ENCODE data around the gene DNPH1.

DNPH1 gene

DNA sequence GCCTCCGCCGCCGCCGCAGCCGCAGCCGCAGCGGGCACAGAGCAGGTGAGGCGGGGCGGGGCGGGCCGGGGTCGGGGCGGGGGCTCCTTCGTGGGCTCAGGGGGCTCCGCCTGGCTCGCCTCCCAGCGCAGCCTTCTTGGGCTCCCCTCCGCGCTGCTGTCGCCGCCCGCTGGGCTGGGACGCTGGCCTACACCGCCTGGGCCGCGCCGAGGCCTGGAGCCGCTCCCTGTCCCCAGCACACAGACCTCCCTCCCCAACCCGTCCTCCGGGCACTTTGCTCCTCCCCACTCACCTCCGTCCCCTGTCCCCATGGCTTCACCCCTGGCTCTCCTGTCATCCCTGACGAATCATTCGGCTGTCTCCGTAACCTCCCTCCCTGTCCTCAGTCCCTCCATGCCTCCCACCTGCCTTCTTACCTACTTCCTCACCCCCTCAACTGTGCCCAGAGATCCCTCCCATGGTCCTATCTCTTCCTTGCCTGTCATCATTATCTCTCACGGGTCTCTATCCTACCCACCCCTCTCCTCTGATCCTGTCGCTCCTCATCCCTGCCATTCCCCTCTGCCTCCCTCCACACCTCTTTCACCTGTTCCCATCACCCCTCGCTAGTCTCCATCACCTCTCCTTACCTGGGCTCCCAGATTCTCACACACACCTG is 14.5 kb upstream of the DNPH1 start:
- no peak for DNase-seq (ENCODE audit: low read depth)

DNA sequence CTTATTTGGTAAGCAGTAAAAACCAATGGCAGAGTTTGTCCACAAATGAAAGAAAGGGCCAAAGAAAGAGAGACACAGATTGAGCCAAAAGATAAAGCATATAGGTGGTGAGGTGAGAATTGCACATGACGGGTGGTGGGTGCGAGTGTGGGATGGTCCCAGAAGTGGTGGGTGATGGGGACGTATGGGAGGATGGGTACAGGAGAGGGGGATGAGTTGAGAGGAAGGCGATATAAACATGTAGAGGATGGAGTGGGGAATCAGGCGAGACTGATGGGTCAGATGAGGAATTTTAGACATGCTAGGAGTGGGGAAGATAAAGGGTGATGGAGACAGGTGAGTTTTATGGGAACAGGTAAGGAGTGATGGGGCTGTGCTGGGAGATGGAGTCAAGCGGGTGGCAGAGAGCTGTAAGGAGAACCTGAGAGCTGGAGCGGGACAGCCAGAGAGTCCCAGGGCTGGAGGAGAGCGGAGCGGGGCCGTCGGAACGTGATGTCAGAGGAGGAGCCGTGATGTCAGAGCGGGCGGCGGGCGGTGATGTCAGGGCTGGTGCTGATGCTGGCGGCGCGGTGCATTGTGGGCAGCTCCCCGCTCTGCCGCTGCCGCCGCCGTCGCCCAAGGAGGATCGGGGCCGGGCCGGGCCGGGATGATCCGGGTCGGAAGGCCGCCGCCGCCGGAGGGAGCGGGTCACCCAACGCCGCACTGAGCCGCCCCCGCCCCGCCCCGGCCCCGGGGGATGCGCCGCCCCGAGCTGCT is 13.8 kb upstream of the DNPH1 start, which contains the start of gene TTBK1:
TTBK1 (plus strand) TSS at position 574 of the 756 bp plus-strand sequence. CDS start 3,180 bp downstream, outside the sequence.
- no peak for DNase-seq (ENCODE audit: low read depth)

DNA sequence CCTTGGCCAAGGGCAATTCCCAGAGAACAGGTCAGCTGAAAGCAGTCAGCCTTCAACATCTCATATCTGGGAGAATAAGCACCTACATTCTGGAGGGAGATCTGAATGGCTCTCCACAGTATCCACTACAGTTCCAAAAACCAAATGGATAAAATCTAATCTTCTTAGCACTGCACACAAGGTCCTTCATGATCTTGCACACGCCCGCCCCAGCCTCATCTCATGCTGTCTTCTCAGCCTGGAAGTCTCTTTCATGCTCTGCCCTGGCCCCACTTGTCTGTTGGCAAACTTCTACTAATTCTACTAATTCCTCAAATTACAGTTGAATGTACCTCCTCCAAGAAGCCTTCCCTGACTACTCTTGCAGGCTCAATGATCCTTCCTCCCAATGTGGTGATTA is 12.2 kb upstream of the DNPH1 start:
- no peak for DNase-seq (ENCODE audit: low read depth)

DNA sequence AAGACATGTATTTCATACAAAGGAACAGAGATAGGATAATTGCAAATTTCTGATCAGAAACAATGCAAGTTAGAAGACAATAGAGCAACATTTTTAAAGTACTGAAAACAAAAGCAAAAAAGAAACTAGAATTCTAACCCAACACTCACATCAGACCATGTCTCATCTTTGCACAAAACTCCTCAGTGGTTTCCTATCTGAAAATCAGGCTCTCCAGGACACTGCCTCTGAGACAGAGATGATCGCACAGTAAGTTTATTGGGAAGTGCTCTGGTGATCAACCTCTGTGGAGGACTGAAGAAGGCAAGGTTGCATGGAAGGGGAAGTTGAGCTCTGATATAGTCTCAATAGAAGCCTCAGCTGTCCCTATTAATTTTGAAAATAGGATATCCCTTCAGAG is 11.7 kb upstream of the DNPH1 start:
- DNase-seq (ENCODE audit: low read depth) = no peak

DNA sequence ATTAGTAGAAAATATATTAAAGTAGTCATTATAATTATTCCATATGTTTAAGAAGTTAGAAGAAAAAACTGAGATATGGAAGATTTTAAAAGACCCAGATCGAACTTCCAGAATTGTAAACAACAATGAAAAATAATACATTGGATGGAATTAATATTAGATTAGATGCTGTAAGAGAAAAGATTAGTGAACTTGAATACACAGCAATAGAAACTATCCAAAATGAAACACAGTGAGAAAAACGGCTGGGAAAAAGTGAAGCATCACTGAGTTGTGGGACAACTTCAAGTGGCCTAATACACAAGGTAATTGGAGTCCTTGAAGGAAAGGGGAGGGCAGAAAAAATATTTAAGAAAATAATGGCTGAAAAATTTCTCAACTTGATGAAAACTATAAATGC is 9.8 kb upstream of the DNPH1 start:
- no peak for DNase-seq (ENCODE audit: low read depth)

DNA sequence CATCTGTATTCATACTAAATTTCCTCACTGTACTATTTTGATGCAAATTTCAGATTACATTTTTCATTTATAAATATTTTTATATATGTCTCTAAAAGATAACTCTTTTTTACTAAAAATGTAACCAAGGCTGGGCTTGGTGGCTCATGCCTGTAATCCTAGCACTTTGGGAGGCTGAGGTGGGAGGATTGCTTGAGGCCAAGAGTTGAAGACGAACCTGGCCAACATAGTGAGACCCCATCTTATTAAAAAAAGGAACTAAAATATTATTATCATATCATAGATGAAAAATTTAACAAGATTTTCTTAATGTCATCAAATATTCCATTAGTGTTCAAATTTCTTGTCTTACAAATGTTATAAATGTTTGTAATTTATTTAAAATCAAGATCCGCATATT is 6.6 kb upstream of the DNPH1 start:
- no peak for DNase-seq (ENCODE audit: low read depth)

DNA sequence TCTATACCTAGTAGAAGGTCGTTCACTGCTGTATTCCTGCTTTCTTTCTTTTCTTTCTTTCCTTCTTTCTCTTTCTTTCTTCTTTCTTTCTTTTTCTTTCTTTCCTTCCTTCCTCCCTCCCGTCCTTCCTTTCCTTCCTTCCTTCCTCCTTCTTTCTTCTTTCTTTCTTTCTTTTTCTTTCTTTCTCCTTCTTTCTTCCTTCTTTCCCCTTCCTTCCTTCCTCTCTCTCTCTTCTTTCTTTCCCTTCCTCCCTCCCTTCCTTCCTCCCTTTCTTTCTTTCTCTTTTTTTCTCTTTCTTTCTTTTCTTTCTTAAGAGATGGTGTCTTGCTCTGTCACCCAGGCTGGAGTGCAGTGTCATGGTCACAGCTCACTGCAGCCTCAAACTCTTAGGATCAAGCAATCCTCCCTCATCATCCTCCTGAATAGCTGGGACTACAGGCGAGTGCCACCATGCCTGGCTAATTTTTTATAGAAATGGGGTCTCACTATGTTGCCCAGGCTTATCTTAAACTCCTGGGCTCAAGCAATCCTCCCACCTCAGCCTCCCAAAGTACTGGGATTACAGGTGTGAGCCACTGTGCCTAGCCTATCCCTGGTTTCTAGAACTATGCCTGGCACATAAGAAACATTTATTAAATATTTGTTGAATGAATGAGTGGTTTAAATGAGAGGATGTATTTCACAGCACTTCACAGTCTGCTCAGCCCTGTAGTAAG is 2.6 kb upstream of the DNPH1 start:
- DNase-seq (ENCODE audit: low read depth) = no peak

DNA sequence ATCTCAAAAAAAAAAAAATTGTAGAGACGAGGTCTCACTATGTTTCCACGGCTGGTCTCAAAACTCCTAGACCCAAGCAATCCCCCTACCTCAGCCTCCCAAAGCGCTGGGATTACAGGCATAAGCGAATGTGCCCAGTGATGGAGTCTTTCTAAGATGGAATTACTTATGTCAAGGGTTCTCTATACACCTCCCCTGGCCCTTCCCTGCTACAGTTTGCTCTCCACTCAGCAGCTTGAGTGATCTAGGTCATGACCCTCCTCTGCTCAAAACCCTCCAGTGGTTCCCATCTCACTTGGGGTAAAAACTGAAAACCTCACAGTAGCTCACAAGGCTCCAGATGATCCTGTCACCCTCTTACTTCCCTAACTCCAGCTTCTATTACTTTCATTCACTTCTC is 1.8 kb upstream of the DNPH1 start:
- no peak for DNase-seq (ENCODE audit: low read depth)

DNA sequence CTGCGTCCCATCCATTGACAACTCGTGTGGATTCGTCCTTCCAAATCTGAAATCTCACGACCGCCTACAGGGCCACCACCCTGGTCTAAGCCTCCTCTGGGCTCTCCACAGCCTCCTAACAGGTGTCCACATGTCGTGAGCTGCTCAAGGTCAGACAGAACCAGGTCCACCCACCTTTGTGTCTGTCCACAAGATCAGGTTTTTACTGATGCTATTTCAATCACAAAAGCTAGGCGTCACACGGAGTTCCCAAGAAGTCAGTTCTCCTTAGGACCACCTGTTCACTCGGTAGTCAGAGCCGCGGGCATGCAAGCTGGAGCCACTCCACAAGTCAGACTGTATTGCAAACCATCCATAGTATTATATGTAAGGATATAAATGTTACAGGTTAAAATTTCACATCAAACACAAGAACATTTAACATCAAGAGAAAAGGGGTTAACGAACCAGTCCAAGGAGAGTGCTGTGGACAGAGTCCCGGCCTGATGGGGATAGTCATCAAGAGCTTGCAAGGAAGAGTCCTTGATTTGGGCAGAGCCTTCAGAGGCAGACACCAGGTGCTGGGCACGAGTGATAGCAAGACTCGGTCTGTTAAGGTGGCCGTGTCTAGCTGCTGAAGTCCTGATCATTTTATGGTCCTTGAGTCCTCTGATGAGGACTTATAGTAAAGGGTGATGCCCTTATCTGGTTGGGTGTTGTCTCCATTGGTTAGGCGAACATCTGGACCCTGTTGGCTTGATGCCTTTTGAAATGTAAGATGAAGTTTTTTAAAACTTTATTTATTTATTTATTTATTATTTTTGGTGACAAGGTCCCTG is 731 bp upstream of the DNPH1 start:
- DNase-seq (ENCODE audit: low read depth) = no peak

DNA sequence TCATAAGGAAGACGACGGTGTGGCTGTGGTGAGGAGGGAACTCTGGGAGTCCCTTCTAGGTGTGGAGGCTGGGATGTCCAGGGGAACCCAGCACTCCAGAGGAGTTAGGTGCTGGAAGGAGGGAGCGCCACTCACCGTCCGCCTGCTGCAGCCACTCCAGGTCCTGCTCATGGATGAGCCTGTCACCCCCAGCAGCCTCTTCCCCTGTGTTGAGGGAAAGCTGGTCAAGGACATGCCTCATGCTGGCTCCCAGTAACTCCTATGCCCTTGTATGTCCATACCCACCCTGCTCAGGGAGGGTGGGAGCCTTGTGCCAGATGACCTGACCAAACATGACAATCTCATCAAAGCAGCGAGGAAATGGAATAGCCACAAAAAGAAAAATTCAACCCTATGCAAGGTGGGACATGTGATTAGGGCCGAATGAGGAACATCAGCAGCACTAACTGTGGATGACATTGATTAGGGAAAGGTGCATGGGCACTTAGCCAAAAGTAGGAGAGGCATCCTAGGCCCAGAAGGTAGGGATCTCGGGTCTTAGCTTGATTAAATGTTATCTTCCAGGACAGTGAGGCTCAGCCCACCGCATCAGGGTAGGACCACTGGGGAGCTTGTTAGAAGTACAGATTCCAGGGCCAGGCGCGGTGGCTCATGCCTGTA is 3.0 kb downstream of the DNPH1 start:
- no peak for DNase-seq (ENCODE audit: low read depth)

DNA sequence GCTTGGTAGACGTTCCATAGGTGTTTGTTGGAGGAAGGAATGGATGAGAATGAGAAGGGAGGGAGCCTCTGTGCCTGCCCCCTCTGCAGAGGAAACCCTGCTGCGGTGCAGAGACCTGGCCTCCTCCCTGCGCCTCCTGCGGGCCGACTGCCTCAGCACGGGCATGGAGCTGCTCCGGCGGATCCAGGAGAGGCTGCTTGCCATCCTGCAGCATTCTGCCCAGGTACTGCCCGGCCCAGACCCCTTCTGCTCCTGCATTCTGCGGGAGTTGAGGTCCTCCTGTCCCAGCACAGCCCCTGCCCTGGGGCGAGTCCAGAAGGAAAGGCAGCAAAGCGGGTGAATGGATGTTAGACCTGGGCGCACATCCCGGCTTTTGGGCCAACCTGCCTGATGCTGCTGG is 6.1 kb downstream of the DNPH1 start:
- no peak for DNase-seq (ENCODE audit: low read depth)

DNA sequence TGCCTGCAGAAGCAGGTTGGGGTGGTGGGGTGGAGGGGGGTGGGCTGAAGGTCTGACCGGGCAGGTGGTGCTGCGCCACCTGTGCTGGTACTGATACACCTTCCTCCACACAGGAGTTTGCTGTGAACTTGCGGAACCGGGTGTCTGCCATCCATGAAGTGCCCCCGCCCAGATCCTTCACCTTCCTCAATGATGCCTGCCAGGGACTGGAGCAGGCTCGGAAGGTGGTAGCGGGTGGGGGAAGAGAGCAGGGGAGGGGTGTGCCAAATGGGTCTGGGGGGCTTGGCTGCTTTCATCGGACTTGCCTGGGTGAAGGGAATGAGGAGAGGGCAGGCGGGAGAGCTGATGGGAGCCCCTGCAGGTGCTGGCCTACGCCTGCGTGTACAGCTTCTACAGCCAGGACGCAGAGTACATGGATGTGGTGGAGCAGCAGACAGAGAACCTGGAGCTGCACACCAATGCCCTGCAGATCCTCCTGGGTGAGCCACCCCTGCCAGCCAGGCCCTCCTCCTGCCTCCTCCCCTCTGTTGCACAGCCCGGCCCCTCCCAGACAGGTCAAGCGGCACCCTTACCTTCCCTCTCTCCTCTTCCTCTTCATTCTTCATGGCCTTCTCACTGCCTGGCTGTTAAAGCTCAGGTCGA is 6.7 kb downstream of the DNPH1 start:
- DNase-seq (ENCODE audit: low read depth) = no peak

DNA sequence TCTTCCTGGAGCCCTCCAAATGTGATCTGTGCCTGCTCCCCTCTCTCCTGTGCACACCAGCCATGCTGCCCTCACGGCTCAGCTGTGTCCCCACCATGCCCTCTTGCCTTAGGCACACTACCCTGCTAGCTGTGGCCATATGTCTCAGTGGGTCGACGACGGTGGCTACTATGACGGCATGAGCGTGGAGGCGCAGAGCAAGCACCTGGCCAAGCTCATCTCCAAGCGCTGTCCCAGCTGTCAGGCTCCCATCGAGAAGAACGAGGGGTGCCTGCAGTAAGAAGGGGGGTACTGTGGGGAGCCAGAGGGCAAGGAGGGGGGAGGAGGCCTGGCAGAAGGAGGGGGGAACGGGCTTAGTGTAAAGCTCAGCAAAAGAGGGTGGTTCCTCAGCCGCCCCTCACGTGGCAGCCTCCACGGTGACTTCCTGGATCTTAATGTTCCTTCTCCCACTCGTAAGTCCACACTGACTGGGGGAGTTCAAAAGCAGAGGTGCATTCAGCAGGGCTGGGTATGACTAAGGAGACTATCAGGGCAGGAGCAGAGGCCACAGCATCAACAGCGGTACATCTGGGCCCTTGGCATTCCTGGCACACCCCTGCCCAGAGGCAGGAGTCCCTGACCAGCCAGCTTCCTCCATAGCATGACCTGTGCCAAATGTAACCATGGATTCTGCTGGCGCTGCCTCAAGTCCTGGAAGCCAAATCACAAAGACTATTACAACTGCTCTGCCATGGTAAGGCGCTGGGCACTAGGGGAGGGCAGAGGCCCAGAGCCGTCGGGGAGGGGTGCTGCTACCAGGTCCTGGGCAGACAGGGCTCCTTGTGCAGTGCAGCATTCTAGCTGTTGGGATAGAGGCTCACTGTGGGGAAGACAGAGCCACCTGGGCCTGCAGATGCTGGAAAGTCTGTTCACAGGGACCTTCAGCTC is 8.0 kb downstream of the DNPH1 start:
- no peak for DNase-seq (ENCODE audit: low read depth)

DNA sequence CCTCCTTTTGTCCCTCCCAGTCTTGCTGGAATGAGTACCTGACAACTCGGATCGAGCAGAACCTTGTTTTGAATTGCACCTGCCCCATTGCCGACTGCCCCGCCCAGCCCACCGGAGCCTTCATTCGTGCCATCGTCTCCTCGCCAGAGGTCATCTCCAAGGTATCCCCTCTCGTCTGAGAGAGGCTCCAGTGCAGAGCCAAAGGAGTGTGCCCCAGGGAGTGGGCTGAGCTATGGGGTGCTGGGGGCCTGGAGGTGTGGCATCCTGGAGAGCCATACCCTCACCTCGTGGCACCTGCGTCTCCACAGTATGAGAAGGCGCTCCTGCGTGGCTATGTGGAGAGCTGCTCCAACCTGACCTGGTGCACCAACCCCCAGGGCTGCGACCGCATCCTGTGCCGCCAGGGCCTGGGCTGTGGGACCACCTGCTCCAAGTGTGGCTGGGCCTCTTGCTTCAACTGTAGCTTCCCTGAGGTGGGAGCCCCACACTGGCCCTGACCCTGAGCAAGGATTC is 8.8 kb downstream of the DNPH1 start:
- no peak for DNase-seq (ENCODE audit: low read depth)

DNA sequence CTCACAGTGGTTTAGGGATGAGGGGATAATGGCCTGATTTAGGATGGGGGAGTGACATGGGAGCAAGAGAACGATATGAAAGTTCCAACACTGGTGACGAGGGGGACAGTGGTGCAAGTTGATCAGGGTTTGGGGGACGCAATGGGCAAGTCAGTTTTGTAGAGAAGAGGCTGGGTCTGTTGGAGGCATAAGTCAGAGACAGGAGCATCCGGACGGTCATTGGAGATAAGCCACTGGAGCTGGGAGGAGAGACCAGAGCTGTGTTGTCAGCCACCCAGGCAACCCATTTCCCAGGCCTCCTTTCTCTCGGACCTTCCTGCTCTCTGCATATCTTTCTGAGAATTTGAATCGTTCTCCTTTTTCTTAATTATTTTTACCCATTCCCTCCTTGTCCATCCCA is 9.5 kb downstream of the DNPH1 start:
- DNase-seq (ENCODE audit: low read depth) = no peak

DNA sequence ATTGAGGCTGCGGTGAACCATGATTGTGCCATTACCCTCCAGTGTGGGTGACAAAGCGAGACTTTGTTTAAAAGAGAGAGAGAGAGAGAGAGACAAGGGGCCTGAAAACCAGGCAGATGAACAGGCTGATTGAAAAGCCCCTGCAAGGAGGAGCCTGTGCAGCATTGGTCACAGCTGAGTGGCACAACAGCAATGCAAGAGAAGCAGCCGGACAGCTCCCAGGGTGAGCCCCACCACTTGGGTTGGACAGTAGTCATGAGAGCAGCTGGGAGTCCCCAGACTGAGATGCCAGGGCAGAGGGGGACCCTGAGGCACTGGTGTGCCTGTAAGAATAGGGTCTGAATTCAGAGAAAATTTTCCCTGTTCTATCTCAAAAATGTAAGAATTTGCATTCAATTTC is 10.2 kb downstream of the DNPH1 start:
- no peak for DNase-seq (ENCODE audit: low read depth)

DNA sequence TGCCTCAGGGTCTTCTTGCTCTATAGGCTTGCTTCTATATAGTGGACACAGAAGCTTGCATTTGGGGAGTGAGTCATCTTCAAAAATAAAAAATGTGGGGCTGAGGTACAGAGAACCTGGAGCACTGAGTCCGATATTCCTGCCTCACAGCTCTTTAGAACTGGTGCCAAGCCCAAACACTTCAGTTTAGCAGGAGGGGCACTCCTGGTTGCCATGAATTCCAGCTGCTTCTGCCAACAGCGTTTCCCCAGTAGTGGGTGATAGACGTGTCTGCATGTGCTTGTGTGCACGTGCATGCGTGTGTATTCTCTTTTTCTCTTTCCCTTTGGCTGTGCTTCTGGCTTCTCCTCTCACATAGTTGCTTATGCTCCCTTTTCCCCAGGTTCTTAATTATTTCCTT is 11.9 kb downstream of the DNPH1 start:
- DNase-seq (ENCODE audit: low read depth) = no peak

DNA sequence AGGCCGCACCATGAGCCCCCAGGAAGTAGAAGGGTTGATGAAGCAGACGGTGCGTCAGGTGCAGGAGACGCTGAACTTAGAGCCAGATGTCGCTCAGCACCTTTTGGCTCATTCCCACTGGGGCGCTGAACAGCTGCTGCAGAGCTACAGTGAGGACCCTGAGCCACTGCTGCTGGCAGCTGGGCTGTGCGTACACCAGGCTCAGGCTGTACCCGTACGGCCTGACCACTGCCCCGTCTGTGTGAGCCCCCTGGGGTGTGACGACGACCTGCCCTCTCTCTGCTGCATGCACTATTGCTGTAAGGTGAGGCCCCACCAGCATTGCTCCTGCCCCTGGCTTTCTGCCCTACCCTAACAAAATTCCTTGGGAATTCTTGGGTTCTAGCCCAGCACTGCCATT is 13.1 kb downstream of the DNPH1 start:
- no peak for DNase-seq (ENCODE audit: low read depth)

DNA sequence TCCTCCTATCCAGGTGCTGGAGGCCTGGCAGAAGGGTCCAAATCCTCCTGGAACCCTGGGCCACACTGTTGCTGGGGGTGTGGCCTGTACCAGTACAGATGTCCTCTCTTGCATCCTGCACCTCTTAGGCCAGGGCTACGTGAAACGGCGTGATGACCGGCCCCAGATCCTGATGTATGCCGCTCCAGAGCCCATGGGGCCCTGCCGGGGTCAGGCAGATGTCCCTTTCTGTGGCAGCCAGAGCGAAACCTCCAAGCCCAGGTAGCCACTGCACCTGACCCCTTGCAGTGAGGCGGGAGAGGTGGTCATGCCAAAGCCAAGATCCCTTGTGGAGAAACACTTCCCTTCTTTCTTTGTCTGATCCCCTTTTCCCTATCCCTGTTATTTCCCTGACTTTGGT is 14.2 kb downstream of the DNPH1 start:
- no peak for DNase-seq (ENCODE audit: low read depth)

DNA sequence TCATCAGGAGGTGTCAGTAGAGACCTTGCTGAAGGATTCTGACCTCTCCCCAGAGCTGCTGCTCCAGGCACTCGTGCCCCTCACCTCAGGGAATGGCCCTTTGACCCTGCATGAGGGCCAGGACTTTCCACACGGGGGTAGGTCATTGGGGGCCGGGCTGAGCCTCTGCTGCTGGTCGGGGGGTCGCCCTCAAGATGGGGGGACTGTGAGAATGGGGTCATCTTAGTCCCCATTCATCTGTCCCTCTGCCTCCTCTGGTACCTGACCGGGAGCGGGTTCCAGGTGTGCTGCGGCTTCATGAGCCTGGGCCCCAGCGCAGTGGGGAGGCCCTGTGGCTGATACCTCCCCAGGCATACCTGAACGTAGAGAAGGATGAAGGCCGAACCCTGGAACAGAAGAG is 15.8 kb downstream of the DNPH1 start:
- DNase-seq (ENCODE audit: low read depth) = no peak

Measured in stimulated activated CD8-positive, alpha-beta memory T cell treated with anti-CD3 and anti-CD28 coated beads, Interleukin-7, amount 100 ng/mL, for 24 hours (primary cell).